HG02623 (cell line): ENCODE data around the gene CD244.
"Not testable (repeated sequence)": the region's sequence is repeated elsewhere in the genome, so short reads cannot be mapped to it uniquely, and the experiment has no call there.

Experiments
- ATAC-seq: cut with Tn5 transposase; IDR thresholded peaks from one replicate; pipeline ENCODE4 v1.9.1; 2021; ENCODE audit warnings: moderate library complexity; ENCODE audit not compliant: unreplicated experiment

The CD244 gene

GRCh38 chr1:160862203-160863060 lies at the start of gene CD244:
Gene CD244, minus strand, starts transcription at chr1:160862887. Its CDS starts 210 bp downstream, at chr1:160862677.
- peak; percentile 77 for ATAC-seq

GRCh38 chr1:160911925-160912324 lies 49.2 kb upstream of the CD244 start:
- ATAC-seq, result no peak

GRCh38 chr1:160911441-160911840 lies 48.8 kb upstream of the CD244 start:
- ATAC-seq, result no peak

GRCh38 chr1:160910170-160910750 lies 47.6 kb upstream of the CD244 start:
- no peak for ATAC-seq

GRCh38 chr1:160907976-160908375 lies 45.3 kb upstream of the CD244 start:
- no peak for ATAC-seq

- ATAC-seq, result no peak
Measured at GRCh38 chr1:160905617-160905989, 42.9 kb upstream of the CD244 start.

- no peak for ATAC-seq
Measured at GRCh38 chr1:160904783-160905616, 42.3 kb upstream of the CD244 start.

- not testable (repeated sequence) for ATAC-seq
Measured at GRCh38 chr1:160902251-160902650, 39.6 kb upstream of the CD244 start.

- ATAC-seq, result no peak
Measured at GRCh38 chr1:160901768-160902167, 39.1 kb upstream of the CD244 start.

GRCh38 chr1:160900683-160901082 lies 38.0 kb upstream of the CD244 start:
- ATAC-seq, result not testable (repeated sequence)

- ATAC-seq, result not testable (repeated sequence)
Measured at GRCh38 chr1:160894368-160895135, 31.9 kb upstream of the CD244 start.

GRCh38 chr1:160891474-160891873 lies 28.8 kb upstream of the CD244 start:
- ATAC-seq, result no peak

- ATAC-seq, result no peak
Measured at GRCh38 chr1:160888926-160889325, 26.2 kb upstream of the CD244 start.

- ATAC-seq, result no peak
Measured at GRCh38 chr1:160887071-160887470, 24.4 kb upstream of the CD244 start.

GRCh38 chr1:160885042-160885441 lies 22.4 kb upstream of the CD244 start, which contains the start of gene ITLN1:
Gene ITLN1, minus strand, starts transcription at chr1:160885180. Its CDS starts 303 bp downstream, at chr1:160884877.
- no peak for ATAC-seq

- no peak for ATAC-seq
Measured at GRCh38 chr1:160884579-160884978, 21.9 kb upstream of the CD244 start.

GRCh38 chr1:160883581-160884513 lies 21.2 kb upstream of the CD244 start:
- no peak for ATAC-seq

GRCh38 chr1:160882582-160882981 lies 19.9 kb upstream of the CD244 start:
- ATAC-seq, result no peak

GRCh38 chr1:160881264-160881663 lies 18.6 kb upstream of the CD244 start:
- ATAC-seq, result not testable (repeated sequence)

GRCh38 chr1:160880216-160880615 lies 17.5 kb upstream of the CD244 start:
- ATAC-seq, result no peak
